HG03439 (cell line): ENCODE results near the gene CNTNAP2.
"Not testable (repeated sequence)": the region's sequence is repeated elsewhere in the genome, so short reads cannot be mapped to it uniquely, and the experiment has no call there.

Source experiments
- ATAC-seq: cut with Tn5 transposase; IDR thresholded peaks from one replicate; pipeline ENCODE4 v1.9.1; 2021; ENCODE audit warnings: mild to moderate bottlenecking, moderate library complexity; ENCODE audit not compliant: unreplicated experiment

Gene CNTNAP2

DNA sequence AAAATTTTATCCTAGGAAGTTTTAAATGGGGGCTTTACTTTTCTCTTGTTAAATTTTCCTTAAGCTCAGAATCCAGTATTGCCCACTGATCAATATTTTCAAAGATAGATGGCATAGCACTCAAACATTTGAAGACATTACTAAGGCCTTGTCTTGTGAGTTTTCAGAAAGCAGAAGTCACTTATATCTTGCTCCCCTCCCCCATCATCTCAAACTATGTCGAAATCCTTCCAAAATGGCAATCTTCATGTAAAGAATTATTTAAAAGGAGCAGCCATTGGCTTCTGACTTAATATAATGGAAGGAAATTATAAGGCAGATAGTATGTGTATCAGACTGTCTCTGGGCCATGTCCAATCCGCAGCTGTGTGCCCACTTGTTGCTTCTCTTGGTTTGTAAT is 1920.4 kb downstream of the CNTNAP2 start:
- ATAC-seq, result no peak

DNA sequence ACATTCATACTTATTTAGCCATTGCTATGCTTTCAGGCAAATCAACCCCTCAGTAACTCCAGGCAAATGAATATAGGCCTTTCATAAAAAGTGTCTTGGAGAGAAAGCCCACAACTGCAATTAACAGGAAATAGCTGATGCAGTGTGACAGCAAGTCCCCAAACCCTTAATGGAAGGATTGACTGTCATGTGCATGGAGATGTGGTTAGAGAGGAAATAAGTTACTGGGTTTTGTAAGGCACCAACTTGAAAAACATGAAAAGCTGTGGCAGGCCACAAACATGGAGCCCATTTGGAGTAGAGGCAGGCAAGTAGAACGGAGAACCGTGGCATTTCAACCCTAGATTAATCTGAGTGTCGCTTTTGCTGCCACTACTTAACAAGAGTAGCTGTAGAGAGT is 1924.6 kb downstream of the CNTNAP2 start:
- ATAC-seq, result no peak

DNA sequence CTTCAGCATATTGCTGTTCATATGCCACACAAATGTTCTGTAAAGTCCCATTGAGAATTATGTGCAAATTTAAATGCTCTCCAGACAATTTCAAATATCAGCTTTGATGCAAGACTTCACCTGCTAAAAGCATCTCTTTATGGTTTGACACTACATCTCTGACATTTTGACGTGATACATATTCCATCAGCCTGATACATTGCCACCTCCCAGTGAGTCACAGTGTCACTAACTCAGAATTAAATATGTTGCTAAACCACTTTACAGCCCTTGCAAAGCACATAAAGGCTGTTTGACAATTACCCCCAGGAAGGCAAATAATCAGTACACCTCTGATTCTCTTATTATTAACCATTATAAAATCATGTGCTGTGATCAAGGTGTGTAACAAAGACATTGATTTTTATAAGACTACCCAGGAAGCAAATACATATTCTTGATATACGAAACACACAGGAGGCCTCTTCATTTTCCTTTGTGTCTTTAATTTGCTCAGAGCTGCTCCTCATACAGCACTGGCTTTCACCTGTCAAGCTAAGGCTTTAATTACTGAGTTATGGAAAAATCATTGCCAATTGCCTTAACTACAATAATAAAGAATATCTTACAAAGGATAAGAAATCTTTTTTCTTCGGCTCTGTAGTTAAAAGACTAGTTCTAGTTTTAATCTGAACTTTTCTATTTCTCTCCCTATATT is 1926.5 kb downstream of the CNTNAP2 start:
- ATAC-seq, result no peak

DNA sequence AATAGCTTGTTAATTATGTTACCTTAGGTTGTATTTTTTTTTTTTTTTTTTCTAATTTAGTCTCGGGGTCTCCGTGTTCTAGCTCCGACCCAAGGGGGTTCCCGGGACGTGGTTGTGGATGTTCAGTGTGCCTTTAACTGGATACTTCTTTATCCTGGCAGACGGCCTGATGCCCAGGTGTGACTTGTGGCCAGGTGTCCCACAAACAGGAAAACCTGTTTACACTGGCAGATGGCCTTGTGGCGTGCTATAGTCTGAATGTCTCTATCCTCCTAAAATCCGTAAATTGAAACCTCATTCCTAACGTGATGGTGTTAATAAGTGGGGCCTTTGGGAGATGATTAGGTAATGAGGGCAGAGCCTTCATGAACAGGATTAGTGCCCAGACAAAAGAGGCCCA is 1927.6 kb downstream of the CNTNAP2 start:
- no peak for ATAC-seq

DNA sequence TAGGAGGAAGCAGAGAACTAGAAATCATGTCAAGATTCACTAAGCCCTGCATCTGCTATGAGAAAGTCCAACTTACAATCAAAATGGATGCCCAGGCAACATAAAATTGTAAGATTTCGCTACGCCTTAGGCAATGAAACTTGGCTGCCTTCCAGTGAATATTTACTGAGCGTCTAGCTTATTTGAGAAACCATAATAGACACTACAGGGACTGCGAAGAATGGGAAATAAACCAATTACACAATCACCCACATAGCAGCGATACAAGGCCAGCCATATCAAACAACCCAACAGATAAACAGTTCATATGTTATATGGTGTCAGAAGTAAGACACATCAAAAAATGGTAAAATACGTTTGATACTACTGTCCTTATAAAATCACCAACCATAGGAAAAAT is 1928.9 kb downstream of the CNTNAP2 start:
- no peak for ATAC-seq

DNA sequence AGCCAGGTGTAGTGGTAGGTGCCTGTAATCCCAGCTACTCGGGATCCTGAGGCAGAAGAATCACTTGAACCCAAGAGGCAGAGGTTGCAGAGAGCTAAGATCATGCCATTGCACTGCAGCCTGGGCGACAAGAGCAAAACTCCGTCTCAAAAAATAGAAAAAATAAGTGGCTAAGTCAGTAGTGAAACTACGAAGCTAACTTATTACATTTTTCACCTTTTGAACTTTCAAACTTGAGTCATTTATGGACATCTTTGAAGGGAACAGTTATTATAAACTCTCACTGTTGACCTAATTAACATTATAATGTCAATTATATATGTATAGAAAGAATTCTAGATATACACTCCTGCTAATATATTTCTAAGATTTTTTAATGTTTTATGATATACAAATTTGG is 1932.5 kb downstream of the CNTNAP2 start:
- no peak for ATAC-seq

DNA sequence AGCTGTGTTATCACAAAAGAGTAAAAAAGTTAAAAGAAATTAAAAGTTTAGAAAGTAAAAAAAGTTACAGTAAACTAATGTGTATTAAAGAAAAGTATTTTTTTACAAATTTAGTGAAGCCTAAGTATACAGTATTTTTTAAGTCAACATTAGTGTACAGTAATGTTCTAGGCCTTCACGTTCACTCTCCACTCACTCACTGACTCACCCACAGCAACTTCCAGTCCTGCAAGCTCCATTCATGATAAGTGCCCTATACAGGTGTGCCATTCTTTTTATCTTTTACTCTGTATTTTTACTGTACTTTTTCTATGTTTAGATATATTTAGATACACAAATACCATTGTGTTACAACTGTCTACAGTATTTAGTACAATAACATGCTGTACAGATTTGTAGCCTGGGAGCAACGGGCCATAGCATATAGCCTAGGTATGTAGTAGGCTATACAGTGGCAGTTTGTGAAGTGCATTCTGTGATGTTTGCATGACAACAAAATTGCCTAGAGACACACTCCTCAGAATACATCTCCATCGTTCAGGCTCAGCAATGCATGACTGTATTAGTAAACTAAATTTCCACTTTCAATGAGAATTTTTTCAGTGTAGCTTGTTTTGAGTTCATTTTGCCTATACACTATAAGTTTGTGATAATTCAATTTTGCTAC is 1934.0 kb downstream of the CNTNAP2 start:
- ATAC-seq, result no peak

DNA sequence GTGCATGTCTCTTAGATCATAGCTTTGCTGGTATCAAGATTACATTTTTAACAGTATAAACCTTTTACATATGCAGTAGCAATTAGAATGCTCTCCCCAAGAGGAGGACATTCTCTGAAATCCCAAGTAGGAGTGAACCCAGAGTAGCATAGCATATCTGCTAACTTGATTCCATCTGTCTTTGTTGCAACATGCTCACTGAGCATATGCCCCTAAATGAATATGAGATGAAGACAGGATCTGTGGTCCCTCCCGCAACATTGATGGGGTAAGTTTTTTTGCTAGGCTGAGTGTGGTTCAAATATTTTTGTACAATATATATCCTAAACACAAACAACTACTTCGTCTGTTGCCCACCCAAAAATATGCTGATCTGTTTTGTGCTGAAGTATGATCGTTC is 1939.8 kb downstream of the CNTNAP2 start:
- ATAC-seq, result no peak

DNA sequence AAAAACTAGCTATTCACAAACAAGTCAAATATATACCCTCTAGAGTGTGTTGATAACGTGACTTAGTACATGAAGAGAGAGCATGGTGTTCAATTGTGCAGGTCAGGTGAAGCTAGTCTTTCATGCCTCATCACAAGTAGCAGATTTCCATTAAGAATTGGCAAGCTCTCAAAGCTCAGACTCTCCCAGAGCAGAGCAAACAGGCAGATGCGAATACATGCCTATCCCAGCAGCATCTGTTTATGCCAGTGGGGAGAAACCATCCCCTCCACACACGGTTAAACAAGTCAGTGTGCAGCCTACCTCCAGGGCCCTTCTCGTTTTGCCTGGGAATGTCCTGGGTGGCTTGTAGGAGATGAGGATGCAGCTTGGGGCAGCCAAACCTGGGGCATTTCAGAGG is 1941.5 kb downstream of the CNTNAP2 start:
- no peak for ATAC-seq

DNA sequence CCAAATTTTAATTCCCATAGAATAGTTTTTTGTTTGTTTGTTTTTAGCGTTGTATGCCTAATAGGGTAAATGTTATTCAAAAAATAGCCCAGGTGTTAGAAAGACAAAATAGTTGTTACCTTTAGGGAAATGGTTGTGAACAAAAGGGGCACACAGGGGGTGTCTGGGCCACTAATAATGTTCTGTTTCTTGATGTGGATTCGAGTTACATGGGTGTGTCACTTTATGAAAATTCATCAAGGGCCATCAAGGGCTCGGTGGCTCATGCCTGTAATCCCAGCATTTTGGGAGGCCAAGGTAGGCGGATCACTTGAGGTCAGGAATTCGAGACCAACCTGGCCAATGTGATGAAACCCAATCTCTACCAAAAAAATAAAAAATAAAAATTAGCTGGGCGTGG is 1942.2 kb downstream of the CNTNAP2 start:
- no peak for ATAC-seq

DNA sequence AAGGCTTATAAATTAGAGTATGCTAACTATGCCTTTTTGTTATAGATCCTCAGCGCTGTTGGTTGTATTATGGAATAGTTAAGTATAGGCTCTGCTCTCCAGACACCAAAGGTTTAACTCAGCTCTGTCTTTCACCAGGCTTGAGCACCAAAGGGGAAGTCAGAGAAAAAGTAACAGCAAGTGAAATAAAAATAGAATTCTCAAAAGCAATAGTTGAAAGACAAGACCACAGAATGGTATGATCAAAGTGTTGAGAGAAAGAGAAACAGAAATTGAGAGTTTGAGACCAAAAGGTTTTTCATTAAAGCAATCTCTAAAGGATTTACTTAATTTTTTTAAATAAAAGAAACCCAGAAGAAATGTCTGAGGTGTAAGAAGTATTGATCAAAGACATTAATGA is 1944.1 kb downstream of the CNTNAP2 start:
- peak; percentile 90 for ATAC-seq

DNA sequence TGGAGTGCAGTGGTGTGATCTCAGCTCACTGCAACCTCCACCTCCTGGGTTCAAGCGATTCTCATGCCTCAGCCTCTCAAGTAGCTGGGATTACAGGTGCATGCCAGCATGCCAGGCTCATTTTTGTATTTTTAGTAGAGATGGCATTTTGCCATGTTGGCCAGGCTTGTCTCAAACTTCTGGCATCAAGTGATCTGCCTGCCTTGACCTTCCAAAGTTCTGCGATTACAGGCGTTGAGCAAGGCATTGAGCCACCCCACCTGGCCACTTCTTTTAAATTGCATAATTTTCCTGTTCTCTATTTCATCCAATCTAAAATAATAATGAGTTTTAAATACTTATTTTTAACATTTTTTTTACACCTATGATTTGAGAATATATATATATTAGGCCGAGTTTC is 1961.5 kb downstream of the CNTNAP2 start:
- not testable (repeated sequence) for ATAC-seq

DNA sequence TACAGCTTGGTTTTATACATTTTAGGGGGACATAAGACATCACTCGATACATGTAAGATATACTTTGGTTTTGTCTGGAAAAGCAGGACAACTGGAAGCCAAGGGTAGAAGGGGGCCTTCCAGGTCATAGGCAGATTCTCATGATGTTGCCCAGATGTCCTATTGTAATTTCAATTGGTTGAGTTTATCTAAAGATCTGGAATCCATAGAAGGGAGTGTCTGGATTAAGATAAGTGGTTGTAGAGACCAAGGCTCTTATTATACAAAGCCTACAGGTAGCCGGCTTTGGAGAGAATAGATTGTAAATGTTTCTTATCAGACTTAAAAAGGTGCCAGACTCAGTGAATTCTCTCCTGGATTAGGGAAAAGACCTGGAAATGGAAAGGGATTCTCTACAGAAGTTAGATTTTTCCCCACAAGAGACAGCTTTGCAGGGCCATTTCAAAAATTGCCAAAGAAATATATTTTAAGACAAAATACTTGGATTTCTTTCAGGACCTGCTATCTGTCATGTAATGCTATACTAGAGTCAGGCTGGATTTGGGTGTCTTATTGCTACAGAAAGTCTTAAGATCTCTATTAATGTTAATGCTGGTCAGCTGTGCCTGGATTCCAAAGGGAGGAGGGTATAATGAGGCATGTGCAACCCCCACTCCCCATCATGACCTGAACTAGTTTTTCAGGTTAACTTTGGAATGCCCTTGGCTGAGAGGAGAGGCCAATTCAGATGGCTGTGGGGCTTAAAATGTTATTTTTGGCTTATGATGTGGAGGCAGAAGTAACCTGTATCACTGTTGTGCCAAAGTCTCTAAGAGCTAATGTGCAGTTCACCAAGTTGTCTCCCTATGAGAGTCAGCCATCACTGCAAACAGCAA is 1962.8 kb downstream of the CNTNAP2 start:
- ATAC-seq, result no peak

DNA sequence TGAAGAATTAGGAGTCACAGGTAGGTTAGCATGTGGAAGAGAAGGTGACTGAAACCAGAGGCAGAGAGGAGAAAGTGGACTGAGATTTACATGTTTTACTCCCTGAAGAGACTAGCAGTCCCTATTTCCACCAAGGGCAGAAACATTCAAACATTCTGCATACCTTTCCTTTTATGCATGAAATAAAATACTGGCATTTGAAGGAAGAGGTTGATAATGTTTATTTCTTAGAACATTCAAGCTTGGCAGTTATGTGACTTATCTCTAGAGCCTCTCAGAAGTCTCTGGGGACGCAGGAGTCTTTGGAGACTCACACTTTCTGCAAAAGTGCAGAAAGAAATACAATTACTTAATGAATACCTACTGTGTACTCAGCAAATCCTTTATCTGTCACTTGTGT is 1966.8 kb downstream of the CNTNAP2 start:
- no peak for ATAC-seq

DNA sequence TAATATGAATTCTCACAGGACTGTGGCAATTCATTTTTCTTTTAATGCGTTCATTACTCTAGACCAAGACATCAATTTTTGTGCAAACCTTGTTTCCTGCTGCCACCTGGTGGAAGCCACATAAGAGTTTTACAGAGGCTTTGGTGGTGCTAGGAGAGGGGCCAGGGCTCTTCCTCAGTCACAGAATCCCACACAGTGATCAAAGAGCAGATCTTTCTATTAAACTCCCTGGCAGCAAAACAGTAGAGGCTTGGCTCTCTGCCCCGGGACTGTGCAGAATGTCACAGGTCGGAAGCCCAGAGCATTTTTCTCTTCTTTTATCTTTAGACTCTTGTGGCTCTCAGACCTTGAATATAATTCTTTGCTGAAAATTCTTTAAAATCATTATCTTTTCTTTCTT is 1967.5 kb downstream of the CNTNAP2 start:
- ATAC-seq, result peak; percentile 70

DNA sequence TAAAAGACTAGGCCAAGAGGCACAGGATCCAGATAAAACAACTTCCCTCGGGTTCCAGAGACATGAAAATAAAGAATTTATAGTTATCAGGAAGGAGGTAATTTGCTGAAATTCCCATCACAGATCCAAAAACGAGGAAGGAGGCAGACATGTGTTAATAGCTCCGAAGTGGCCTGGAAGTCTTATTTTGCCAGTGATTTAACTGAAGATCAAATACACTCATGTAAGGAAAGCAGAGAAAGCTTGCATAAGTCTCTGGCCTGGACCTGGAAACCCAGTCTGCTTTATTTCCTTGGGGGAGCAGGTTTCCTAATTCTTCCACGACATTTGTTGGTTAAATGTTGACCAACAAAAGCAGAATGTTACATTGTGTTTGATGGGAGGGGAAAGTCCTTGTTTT is 1975.3 kb downstream of the CNTNAP2 start:
- ATAC-seq, result no peak

DNA sequence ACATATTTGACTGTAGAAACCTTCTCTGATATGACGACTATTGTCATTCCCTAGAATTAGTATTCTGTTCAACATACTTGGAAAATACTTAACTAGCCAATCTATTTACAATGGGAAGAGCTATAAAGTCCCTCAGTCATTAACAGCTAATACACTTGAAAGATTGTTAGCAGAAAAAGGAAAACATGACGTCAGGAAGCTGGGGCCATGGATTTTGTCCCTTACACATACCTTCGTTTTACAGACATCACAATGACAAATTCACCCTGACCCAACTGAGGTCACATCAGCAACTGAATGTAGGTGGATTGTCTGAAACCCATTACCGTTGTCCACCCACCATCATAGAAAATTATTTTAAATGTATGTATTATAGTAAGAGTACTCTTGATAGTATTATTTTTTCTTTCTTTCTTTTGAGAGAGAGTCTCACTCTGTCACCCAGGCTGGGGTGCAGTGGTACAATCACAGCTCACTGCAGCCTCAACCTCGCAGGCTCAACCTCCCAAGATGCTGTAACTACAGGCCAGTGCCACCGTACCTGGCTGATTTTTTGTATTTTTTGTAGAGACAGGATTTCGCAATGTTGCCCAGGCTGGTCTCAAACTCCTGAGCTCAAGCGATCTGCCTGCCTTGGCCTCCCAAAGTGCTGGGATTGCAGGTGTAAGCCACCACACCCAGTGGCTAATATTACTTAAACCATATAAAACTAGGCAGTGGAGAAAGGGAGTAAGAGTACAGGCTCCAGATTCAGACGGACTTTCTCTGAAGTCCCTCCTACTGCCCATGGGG is 1977.0 kb downstream of the CNTNAP2 start:
- ATAC-seq, result no peak

DNA sequence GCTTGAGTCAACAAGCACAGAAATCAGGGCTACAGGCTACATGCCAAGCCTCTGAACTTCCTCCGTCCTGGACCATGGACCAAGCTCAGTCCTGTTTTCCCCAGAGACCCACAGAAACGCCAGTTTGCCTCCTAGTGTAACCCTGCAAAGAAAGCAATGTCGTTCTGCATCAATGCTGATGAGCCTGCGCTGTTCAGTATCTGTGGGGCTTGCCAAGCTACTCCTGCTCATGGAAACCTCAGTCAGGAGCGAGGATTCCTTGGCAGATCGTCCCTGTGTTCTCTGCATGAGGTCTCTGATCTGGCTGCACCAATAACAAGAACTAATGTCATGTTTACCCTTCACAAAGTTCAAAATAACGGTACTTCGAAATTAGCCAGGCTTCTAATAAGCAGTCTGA is 1978.5 kb downstream of the CNTNAP2 start:
- ATAC-seq, result no peak

DNA sequence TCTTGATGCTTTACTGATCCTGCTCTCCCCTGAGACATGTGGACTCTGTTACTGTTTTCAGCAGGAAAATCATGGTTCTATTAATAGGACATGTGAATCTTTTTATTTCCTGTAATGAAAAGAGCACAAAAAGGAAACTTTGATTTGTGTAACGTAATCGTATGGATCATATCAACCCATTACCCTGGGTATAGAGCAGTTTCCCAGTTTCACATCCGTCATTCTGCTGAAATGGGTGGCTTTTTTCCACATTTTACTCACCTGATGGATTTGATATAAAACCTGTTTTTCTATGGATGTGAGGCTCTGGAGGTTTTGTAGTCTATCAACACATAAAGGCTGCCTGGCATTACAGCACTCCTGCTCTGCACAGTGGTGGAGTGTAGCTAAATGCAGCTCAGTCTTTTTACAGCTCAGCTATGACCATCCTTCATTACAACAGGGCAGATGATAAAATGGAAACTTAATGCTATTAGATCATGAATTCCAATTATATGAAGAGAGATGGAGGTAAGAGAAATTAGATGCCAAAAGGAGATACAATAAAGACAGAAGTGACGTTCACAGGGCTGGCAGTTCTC is 1987.6 kb downstream of the CNTNAP2 start:
- ATAC-seq, result no peak

DNA sequence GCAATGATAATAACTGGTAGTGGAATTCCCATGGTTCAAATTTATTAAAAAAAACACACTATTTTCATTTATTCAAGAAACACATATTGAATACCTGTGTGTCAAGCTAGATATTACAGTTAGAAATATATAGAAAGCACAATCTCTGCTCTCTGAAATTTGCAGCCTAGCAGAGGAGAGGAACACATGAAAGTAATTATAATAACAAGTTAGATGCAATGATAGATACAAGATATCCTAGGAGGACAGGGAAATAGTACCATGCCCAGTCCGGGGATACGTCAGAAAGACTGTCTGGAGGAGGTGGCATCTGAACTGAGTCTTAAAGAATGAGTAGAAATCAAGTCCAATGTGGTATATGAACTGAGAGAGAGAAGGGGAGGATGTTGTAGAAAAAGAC is 1988.3 kb downstream of the CNTNAP2 start:
- ATAC-seq, result no peak

DNA sequence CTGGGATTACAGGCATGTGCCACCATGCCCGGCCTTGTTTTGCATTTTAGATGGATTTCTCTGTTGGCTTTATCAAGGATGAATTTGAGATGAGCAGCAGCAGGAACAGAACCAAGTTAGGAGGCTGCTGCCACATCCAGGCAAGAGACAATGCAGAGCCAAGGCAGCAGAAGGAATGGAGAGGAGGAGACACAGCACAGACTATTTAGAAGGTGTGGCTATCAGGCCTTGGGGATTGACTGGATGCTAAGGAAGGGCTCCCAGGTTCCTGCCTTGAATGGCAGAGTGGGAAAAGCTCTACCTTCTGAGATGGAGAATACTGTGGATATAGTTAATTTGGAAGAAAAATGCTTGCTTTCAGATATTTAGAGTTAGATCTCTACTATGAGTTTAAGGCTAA is 1989.3 kb downstream of the CNTNAP2 start:
- no peak for ATAC-seq
